ENCODE results near the gene MECP2. TPM values are rescaled to one million over a fixed set of nuclear protein-coding genes. Genes with fewer than 3 reads are reported as not detected.

The MECP2 gene
- total and polyA plus RNA-seq, 2 of the 13 experiments (the other 11 are each of a cell fraction or from before 2014, with no cell fraction given) = 7.9 to 18.1 TPM

DNA sequence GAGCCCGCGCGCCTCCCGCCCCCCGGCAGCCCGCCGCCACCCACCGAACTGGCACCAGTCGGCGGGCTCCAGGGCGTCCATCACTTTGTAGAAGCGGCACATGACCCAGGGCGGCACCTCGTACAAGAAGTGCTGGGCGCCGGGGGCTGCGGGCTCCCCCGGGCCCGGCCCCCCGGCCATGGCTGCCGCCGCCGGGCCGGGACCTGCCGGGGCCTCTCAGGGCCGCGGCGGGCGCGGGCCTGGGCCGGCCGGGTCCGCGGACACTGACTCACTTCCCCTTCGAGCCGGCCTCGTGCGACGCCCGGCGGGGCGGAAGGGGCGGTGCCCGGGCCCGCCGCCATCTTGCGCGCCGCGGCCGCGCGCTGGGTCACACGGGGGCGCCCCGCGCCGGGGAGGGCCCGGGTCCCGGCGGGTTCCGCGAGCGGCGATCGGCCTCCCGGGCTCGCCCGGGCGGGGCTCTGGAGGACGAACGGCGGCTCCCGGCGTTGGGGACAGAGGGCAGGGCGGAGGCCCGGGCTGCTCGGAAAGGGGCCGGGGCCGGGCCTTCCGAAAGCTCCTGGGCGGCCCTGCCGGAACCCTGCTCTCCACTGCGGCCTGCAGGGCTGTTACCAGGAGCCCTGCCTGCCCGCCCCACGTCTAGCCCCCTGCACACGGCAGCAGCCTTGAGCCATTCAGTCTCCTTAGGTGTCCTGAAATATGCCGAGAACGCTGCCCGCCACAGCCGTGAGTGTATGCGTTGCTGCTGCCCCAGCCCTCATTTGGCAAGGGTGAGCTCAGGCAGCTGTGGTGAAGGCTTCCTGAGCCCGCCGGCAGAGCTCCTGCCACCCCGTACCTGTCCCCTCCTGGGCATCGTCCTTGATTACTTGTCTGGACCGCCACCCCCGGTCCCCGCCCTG is 77.6 kb downstream of the MECP2 start, which contains the start of gene IRAK1 (continued):
- TF ChIP-seq, protein P1, sequence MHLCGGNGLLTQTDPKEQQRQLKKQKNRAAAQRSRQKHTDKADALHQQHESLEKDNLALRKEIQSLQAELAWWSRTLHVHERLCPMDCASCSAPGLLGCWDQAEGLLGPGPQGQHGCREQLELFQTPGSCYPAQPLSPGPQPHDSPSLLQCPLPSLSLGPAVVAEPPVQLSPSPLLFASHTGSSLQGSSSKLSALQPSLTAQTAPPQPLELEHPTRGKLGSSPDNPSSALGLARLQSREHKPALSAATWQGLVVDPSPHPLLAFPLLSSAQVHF (CRISPR knock-in tag; IDR thresholded peaks at IDR 0.05) = no peak
- TF ChIP-seq KLF6 (CRISPR knock-in tag; IDR thresholded peaks at IDR 0.05) = no peak
- TF ChIP-seq, protein P2, sequence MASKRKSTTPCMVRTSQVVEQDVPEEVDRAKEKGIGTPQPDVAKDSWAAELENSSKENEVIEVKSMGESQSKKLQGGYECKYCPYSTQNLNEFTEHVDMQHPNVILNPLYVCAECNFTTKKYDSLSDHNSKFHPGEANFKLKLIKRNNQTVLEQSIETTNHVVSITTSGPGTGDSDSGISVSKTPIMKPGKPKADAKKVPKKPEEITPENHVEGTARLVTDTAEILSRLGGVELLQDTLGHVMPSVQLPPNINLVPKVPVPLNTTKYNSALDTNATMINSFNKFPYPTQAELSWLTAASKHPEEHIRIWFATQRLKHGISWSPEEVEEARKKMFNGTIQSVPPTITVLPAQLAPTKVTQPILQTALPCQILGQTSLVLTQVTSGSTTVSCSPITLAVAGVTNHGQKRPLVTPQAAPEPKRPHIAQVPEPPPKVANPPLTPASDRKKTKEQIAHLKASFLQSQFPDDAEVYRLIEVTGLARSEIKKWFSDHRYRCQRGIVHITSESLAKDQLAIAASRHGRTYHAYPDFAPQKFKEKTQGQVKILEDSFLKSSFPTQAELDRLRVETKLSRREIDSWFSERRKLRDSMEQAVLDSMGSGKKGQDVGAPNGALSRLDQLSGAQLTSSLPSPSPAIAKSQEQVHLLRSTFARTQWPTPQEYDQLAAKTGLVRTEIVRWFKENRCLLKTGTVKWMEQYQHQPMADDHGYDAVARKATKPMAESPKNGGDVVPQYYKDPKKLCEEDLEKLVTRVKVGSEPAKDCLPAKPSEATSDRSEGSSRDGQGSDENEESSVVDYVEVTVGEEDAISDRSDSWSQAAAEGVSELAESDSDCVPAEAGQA (IDR thresholded peaks at IDR 0.05; ENCODE audit: low read depth) = peak; percentile 59; the same call in 1 of the 2 replicates
- TF ChIP-seq, protein P2 (CRISPR knock-in tag; IDR thresholded peaks at IDR 0.05; ENCODE audit: borderline replicate concordance) = no peak
- TF ChIP-seq ZNF326 (CRISPR knock-in tag; IDR thresholded peaks at IDR 0.05; ENCODE audit: borderline replicate concordance) = no peak
- TF ChIP-seq ZNF598 (CRISPR knock-in tag; IDR thresholded peaks at IDR 0.05; ENCODE audit: borderline replicate concordance) = no peak
- no peak for TF ChIP-seq KLF11 (CRISPR knock-in tag; IDR thresholded peaks at IDR 0.05)
- no peak for TF ChIP-seq BCL6 (CRISPR knock-in tag; IDR thresholded peaks at IDR 0.05)
- TF ChIP-seq, protein P3, sequence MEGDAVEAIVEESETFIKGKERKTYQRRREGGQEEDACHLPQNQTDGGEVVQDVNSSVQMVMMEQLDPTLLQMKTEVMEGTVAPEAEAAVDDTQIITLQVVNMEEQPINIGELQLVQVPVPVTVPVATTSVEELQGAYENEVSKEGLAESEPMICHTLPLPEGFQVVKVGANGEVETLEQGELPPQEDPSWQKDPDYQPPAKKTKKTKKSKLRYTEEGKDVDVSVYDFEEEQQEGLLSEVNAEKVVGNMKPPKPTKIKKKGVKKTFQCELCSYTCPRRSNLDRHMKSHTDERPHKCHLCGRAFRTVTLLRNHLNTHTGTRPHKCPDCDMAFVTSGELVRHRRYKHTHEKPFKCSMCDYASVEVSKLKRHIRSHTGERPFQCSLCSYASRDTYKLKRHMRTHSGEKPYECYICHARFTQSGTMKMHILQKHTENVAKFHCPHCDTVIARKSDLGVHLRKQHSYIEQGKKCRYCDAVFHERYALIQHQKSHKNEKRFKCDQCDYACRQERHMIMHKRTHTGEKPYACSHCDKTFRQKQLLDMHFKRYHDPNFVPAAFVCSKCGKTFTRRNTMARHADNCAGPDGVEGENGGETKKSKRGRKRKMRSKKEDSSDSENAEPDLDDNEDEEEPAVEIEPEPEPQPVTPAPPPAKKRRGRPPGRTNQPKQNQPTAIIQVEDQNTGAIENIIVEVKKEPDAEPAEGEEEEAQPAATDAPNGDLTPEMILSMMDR (CRISPR knock-in tag; IDR thresholded peaks at IDR 0.05) = no peak
- TF ChIP-seq, protein P4, sequence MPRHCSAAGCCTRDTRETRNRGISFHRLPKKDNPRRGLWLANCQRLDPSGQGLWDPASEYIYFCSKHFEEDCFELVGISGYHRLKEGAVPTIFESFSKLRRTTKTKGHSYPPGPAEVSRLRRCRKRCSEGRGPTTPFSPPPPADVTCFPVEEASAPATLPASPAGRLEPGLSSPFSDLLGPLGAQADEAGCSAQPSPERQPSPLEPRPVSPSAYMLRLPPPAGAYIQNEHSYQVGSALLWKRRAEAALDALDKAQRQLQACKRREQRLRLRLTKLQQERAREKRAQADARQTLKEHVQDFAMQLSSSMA (CRISPR knock-in tag; IDR thresholded peaks at IDR 0.05) = no peak
- TF ChIP-seq TBX3 (IDR thresholded peaks at IDR 0.05; ENCODE audit: borderline replicate concordance) = no peak
- TF ChIP-seq ZBTB8A (CRISPR knock-in tag; IDR thresholded peaks at IDR 0.05; ENCODE audit: borderline replicate concordance, low read depth) = no peak
- 0 out of 2 replicates have a peak, but pooled peaks have one; percentile 24 for TF ChIP-seq HNRNPL (IDR thresholded peaks at IDR 0.05; ENCODE audit: low read depth, low read length)
